Right lobe of liver (tissue), 6 donors: ENCODE measurements around the gene SAP30BP. TPM values are rescaled to one million over a fixed set of nuclear protein-coding genes. Genes with fewer than 3 reads are reported as not detected.

Experiments used
- ATAC-seq, 4 donors: fragments of 200-7000 bp; cut with Tn5 transposase; one replicate each; pipeline ENCODE4 v1.9.1; 2020; ENCODE audit warnings: mild to moderate bottlenecking in 4 of 4, moderate library complexity in 4 of 4
- DNase-seq, 3 donors: peaks; one replicate each; pipeline ENCODE4 v3.0.0-alpha.2; 2020
- H3K27ac ChIP-seq, 3 donors: fragments of 200-600 bp; one replicate each; pipeline ENCODE4 v1.8.0; 2022
- H3K27me3 ChIP-seq, 2 donors: fragments of 200-600 bp; one replicate each; pipeline ENCODE4 v1.8.0; 2022
- H3K36me3 ChIP-seq, 4 donors: fragments of 200-600 bp; sonication (generic) in 1 of 4; one replicate each; pipeline versions ENCODE4 v1.5.1 to v1.8.0; 2017 to 2022; ENCODE audit warnings: control low read depth in 1 of 4
- H3K4me1 ChIP-seq, 4 donors: fragments of 200-600 bp; sonication (generic) in 1 of 4; one replicate each; pipeline versions ENCODE4 v1.5.1 to v1.8.0; 2017 to 2022; ENCODE audit warnings: control low read depth in 1 of 4
- H3K4me3 ChIP-seq, 3 donors: fragments of 200-600 bp; one replicate each; pipeline ENCODE4 v1.8.0; 2022
- H3K9me3 ChIP-seq, 4 donors: fragments of 200-600 bp; sonication (generic) in 1 of 4; one replicate each; pipeline versions ENCODE4 v1.5.1 to v1.8.0; 2017 to 2022; ENCODE audit warnings: control low read depth in 1 of 4
- CTCF ChIP-seq, 4 donors: fragments of 200-600 bp in 3 of 4; fragments of 450-650 bp in 1 of 4; IDR thresholded peaks; one replicate each; pipeline versions ENCODE4 v1.5.1 to v1.8.0; 2016 to 2022; ENCODE audit warnings: antibody characterized with exemption in 4 of 4, mild to moderate bottlenecking in 2 of 4
- POLR2A ChIP-seq: fragments of 450-650 bp; IDR thresholded peaks from one replicate; pipeline ENCODE4 v1.6.1; 2017; ENCODE audit warnings: antibody characterized with exemption, mild to moderate bottlenecking
- WGBS: methylation state at CpG from one replicate; pipeline ENCODE4 v1.1.6; 2018; ENCODE audit warnings: low coverage, low lambda C conversion rate; ENCODE audit not compliant: insufficient coverage; ENCODE audit errors: missing lambda C conversion rate; 5-methylcytosine and 5-hydroxymethylcytosine counted together
- intact Hi-C, 2 donors: fragments of 100-400 bp; cut with DNase I; formaldehyde crosslinking; loops; one replicate each; pipeline versions ENCODE4 v1.11.2 to v1.14.1; 2022
- total RNA-seq, 6 experiments: library from RNA; depleted of rRNA in 2 of 6; stranded (reverse); fragments of >200 nt in 2 of 6; fragmentation: NEBNext Ultra II Directional in 3 of 6; extraction: Animal tissue kit (Norgen Biotek cat#: 25700) in 3 of 6; gene quantifications; one replicate each; pipeline versions ENCODE4 v1.1.0 to v1.2.4, GENCODE V29; 2016 to 2023
- donor health status: DM: no; HTN: yes; CAD: no.
- donor health status: DM: no; HTN: no; CAD: no.
- donor health status: DM: no; HTN: no; CAD: no.
- donor health status: DM: no; HTN: yes; CAD: no.
- donor health status: DM: no; HTN: yes; CAD: no.

Gene SAP30BP
- total RNA-seq, 6 experiments from 2014 or later, result 24.0 to 36.0 (median 27.0) TPM

- WGBS, result 86% methylated on average over 1 of the region's 33 CpGs
- no peak for DNase-seq
- H3K36me3 ChIP-seq, result no peaks in the 10 kb centered on the region
- H3K27me3 ChIP-seq, result no peaks in the 10 kb centered on the region
- no peak for TF ChIP-seq POLR2A
- no peak for TF ChIP-seq CTCF (IDR thresholded peaks at IDR 0.05)
- no peak for ATAC-seq
- H3K27ac ChIP-seq, result no peak overlapping the region
- no peaks in the 10 kb centered on the region for H3K4me1 ChIP-seq
- H3K9me3 ChIP-seq, result no peaks in the 10 kb centered on the region
- intact Hi-C loops, result no loop called here
- peak overlapping the region in 2 of 3 donors; percentile 23 to 40 for H3K4me3 ChIP-seq
Measured at GRCh38 chr17:75721463-75722011, 54.4 kb downstream of the SAP30BP start.

GRCh38 chr17:75722076-75722475, 54.9 kb downstream of the SAP30BP start:
- no peaks in the 10 kb centered on the region for H3K9me3 ChIP-seq
- TF ChIP-seq POLR2A (no peak), CTCF (IDR thresholded peaks at IDR 0.05) (no peak)
- no peak overlapping the region for H3K27ac ChIP-seq
- H3K4me3 ChIP-seq, result no peak overlapping the region
- DNase-seq (no peak), ATAC-seq (no peak)
- no peaks in the 10 kb centered on the region for H3K4me1 ChIP-seq
- H3K27me3 ChIP-seq, result no peaks in the 10 kb centered on the region
- WGBS, result 76% methylated on average over 4 of the region's 5 CpGs
- intact Hi-C loops, result no loop called here
- H3K36me3 ChIP-seq, result no peaks in the 10 kb centered on the region

- Histone ChIP-seq H3K9me3 (no peaks in the 10 kb centered on the region), H3K27me3 (no peaks in the 10 kb centered on the region), H3K27ac (no peak overlapping the region), H3K4me1 (no peaks in the 10 kb centered on the region), H3K36me3 (no peaks in the 10 kb centered on the region), H3K4me3 (no peak overlapping the region)
- no peak for ATAC-seq
- WGBS, result 86% methylated on average over 4 of the region's 9 CpGs
- intact Hi-C loops, result no loop called here
- TF ChIP-seq POLR2A (no peak), CTCF (IDR thresholded peaks at IDR 0.05) (no peak)
- no peak for DNase-seq
Measured at GRCh38 chr17:75722542-75723095, 55.5 kb downstream of the SAP30BP start.

GRCh38 chr17:75723171-75723930, 56.2 kb downstream of the SAP30BP start:
- no peak for TF ChIP-seq CTCF (IDR thresholded peaks at IDR 0.05)
- TF ChIP-seq POLR2A, result no peak
- Histone ChIP-seq H3K4me1 (no peaks in the 10 kb centered on the region), H3K4me3 (no peak overlapping the region), H3K27me3 (no peaks in the 10 kb centered on the region), H3K27ac (no peak overlapping the region), H3K36me3 (no peaks in the 10 kb centered on the region), H3K9me3 (no peaks in the 10 kb centered on the region)
- WGBS, result 75% methylated on average over 2 of the region's 18 CpGs
- no peak for DNase-seq
- ATAC-seq, result no peak
- intact Hi-C loops, result no loop called here
